Omental fat pad (tissue), 4 donors: ENCODE results near the gene RAB34. TPM values are rescaled to one million over a fixed set of nuclear protein-coding genes. Genes with fewer than 3 reads are reported as not detected.
A peak's percentile ranks its signal among the peaks of the same experiment; 100 is the strongest.

Source experiments
- ATAC-seq: fragments of 150-250 bp; one replicate; pipeline ENCODE4 v1.9.1; 2016; ENCODE audit warnings: mild to moderate bottlenecking, moderate library complexity; ENCODE audit not compliant: low FRiP score
- DNase-seq: peaks from one replicate; pipeline ENCODE4 v3.0.0-alpha.2; 2019; ENCODE audit warnings: low spot score
- CTCF ChIP-seq, 3 donors: fragments of 450-650 bp; IDR thresholded peaks; one replicate each; pipeline ENCODE4 v1.5.1; 2016 to 2017; ENCODE audit warnings: antibody characterized with exemption in 3 of 3, mild to moderate bottlenecking in 3 of 3, moderate library complexity in 2 of 3
- total RNA-seq, 4 donors: library from RNA; depleted of rRNA; stranded (reverse); fragments of >200 nt; gene quantifications; one replicate each; pipeline ENCODE4 v1.1.0, GENCODE V29; 2016

The RAB34 gene
- total RNA-seq, 4 donors from 2014 or later = 90.4 to 112 (median 101) TPM

DNA sequence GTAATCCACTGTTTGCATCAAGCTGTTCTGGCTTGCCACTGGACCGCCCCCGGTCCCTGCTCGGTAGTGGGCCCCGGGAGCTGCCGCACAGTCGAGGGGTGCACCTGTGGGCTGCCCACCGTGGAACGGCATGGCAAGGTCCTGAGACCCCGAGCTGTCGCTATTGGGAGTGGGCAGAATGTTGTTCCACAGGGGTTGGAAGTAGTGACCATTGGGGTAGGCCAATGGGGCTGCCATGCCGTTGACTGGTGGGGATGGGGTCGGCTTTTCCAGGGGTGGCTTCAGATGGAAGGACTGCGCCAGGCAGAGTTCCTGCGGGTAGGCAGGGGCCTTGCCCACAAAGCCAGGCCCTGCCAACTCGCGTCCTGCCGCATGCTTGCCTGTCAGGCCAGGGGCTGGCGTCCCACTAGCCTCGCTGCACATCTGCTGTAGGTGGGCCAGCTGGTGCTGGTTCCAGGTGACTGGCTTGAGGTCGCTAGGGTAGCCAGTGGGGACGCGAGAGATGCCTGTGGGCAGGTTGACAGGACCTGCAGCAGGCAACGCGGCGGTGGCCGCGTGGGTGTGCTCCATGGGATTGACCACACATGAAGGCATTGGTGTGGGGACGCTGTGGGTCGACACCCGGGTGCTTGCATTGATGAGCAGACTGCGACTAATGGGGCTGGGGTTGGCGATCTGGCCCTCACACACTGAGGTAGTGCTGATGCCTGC is 40.9 kb upstream of the RAB34 start:
- ATAC-seq (peak; percentile 35), DNase-seq (no peak)
- TF ChIP-seq CTCF (IDR thresholded peaks at IDR 0.05) = no peak

DNA sequence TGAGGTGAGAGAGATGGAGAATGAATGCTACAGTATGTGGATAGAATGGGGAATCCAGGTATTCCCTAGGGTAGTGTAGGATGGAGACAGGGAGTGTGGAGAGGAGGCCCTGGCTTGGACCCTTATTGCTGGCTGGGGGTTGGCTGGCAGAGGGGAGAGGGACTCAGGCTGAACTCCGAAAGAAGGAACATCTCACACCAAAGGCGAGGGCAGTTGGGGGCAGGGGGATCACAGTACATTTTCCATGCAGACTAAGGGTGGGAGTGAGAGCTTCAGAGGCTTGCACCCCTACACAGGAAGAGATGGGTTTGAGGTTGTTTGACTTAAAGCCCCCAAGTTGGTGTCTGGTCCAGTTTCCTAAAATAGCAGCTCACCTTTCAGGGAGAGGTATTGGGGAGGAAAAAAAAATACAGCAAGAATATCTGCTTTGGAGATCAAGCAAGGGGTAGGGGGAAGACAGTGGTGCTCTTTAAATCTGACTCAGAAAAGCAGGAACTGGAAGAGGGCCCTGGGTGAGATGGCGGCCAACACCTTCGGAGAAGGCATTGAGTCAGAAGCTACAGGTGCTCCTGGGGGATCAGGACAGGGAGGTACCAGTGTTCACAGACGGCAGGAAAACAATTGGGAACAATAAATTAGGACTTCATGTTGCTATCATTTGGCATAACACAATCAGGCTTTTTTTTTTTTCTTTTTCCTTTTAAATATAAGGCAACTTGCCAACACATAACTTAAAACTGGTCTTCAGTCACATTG is 38.6 kb upstream of the RAB34 start:
- DNase-seq = no peak
- TF ChIP-seq CTCF (IDR thresholded peaks at IDR 0.05) = no peak
- ATAC-seq = no peak

DNA sequence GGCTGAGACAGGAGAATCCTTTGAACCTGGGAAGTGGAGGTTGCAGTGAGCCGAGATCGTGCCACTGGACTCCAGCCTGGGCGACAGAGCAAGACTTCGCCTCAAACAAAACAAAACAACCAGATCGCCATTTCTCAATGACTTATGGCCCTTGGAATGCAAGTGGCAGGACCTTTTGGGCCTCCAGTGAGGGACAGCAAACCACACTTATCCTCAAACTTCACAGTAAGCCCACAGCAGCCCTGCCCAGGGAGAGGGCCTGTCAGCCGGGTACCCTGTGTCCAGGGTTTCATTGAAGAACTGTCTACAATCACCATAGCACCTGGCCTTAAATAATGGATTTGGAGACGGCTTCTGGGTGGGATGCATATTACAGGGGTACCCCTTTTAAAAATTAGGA is 37.8 kb upstream of the RAB34 start:
- DNase-seq = no peak

DNA sequence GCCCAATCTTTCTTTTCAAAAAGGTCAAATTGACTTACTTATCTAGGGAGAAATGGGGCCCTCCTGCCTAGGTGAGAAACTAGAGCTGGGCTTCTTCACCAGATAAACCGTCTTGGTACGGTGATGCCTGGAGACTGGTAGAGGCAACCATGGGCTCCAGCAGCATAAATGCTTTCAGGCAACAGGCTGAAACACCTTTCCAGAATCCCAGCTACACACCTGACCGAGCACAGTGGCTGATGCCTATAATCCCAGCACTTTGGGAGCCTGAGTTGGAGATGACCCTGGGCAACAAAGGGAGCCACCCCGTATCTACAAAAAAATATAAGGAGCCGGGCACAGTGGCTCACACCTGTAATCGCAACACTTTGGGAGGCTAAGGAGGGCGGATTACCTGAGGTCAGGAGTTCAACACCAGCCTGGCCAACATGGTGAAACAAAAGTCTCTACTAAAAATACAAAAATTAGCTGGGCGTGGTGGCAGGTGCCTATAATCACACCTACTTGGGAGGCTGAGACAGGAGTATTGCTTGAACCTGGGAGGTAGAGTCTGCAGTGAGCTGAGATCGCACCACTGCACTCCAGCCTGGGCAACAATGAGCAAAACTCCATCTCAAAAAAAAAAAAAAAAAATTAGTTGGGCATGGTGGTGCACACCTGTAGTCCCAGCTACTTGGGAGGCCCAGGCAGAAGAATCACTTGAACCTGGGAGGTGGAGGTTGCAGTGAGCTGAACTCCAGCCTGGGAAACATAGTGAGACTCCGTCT is 34.1 kb upstream of the RAB34 start:
- ATAC-seq (no peak), DNase-seq (no peak)
- TF ChIP-seq CTCF (IDR thresholded peaks at IDR 0.05) = no peak

More for the DNA sequence above, 37.8 kb upstream of the RAB34 start:
- ATAC-seq = no peak
- TF ChIP-seq CTCF (IDR thresholded peaks at IDR 0.05) = no peak

GRCh38 chr17:28750178-28751047 is 32.7 kb upstream of the RAB34 start:
- TF ChIP-seq CTCF (IDR thresholded peaks at IDR 0.05) = peak in 2 of 3 donors; percentile 88 to 96
- peak; percentile 94 for DNase-seq
- ATAC-seq = peak; percentile 81

- ATAC-seq = no peak
- TF ChIP-seq CTCF (IDR thresholded peaks at IDR 0.05) = no peak
Measured at GRCh38 chr17:28749516-28750177, 32.0 kb upstream of the RAB34 start.

More at GRCh38 chr17:28749516-28750177, 32.0 kb upstream of the RAB34 start:
- no peak for DNase-seq
